DMS79 treated with DMSO at 0.1 percent for 48 hours (cell line): ENCODE data around the gene P2RX2.

Experiments
- DNase-seq: peaks from one replicate; lab custom pipeline; 2025; lab: John Stamatoyannopoulos, UW

Gene P2RX2

DNA sequence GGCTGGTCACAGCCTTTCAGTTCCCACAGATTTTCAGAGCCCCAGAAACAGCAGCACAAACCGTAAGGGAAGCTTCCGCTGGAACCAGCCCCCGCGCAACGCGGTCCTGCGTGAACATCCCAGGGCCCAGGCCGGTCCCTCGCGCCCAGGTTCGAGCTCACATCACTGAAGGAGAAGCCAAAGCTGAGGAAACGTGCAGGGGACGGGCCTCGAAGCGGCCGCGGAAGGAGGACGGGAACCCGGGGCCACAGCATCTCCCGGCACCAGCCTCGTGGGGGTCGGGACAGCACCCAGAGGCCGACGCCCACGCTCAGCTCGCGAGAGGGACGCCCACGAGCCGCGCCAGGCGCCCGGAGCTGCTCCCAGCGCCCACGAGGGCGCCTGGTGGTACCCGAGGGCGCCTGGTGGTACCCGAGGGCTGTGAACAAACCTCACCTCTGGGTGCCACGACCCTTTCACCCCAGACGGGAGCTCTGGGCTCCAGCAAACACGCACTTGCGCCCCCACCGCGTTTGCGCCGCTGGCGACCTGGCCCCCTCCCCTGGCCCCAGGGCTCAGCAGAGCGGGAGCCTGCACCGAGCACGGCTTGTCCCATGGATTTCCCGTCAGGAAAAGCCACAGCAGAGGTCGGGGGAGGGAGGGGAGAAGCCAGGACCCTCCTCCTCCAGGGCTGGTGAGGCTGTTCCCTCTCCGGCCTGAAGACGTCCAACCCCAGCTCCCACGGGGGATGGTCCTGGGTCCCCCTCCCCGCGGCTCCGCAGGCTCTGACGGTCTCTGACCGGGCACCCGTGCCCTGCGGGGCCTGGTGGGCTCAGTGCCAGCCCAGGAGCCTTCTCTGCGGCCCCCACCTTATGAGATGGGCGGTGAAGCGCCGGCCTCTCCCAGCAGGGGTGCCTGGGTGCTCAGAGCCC lies 15.1 kb upstream of the P2RX2 start:
- no peak for DNase-seq

DNA sequence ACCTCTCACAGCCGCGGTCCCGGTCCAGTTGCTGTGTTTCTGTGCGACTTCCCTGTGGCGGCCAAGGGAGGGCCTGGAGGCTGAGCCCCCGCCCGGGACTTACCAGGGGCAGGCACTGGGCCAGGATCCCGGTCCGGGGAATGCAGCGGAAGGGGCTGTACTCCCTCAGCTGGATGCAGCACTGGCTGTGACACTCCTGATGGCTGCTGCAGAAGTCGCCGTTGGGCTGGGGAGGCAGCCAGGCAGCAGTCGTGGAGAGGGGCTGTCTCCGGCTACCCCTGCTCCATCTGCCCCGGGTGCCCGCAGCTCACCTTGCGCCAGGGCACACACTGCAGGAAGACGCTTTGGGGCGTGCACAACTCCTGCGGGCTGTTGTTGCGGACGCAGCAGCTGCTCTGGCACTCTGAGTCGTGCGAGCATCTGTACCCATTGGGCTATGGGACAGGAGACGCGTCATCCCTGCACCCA lies 14.4 kb upstream of the P2RX2 start:
- no peak for DNase-seq

DNA sequence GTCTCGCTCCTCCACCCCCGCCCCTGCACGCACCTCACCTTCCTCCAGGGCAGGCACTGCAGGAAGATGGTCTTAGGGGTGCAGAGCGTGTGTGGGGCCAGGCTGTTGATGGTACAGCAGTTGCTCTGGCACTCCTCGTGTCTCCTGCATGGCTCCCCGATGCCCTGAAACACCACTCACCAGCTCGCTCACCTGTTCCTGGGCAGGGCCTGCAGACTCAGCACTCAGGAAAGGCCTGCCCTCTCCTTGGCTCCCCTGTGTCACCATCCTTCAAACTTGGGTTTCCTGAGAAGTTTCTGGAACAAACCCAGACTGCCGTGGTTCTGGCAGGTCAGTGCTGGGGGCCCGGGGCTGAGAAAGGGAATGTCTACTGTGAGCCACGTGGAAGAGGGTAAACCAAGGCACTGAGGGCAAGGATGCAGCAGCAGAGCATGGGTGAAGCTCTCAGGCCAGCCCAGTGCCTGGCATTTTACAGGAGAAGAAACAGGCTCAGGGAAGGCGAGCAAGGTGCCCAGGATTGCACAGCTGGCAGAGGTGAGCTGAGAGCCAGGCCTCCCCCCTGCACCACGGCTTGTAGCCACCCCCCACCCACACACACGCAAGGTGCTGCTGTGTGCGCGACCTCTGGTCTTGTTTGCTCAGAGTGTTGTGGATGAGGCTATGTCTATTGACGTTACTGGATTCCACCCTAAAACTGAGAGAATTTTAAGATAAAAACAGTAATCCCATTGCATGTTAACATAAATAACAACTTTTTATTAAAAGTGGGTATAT lies 13.7 kb upstream of the P2RX2 start:
- DNase-seq: no peak

DNA sequence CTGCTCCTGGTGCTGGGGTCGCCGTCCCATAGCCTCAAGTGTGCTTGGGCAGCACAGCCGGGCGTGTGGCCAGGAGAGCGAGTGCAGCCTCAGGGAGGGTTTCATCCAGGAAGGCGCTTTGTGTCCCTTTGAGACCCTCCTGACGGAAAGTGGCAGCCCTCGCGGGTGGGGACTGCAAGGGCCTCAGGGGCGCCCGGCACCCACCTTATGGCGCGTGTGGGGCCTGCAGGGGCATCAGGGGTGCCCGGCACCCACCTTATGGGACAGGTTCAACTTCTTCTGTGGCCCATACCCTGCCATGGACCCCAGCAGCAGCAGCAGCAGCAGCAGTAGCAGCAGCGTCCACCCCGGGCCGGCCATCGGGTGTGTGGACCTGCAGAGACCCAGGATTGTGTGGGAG lies 12.7 kb upstream of the P2RX2 start:
- DNase-seq: no peak

DNA sequence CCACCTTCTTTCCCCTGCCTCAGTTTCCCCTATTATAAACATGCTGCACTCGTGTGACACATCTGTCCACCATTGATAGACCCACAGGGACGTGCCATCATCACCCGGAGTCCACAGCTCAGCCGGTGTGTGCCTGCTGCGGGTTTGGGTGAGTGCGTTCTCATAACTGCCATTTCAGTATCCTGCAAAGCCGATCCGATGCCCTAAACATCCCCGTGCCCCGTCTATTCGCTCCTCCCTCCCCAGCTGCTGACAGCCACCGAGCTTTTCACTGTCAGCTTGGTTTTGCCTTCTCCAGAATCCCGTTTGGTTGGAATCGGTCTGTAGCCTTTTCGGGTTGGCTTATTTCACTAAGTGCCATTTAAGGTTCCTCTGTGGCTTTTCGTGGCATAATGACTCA lies 12.1 kb upstream of the P2RX2 start:
- DNase-seq: no peak

DNA sequence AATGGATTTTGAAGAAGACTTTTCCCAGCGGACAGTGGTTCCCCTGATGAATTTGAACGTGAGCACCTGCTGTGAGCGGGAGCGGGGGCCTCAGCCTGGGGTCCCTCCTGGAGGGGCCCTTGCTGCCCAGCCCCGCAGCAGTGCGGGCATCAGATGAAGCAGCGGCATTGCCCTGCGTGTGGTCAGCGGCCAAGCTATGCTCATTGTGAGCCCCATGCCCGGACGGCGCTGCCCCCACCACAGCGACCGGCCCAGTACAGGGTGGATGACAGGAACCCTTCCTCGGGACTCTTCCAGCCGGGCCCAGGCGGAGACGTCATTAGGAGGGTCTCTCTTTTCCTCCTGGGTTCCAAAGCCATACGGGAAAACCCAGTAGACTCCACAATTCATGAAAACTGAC lies 11.6 kb upstream of the P2RX2 start:
- no peak for DNase-seq

DNA sequence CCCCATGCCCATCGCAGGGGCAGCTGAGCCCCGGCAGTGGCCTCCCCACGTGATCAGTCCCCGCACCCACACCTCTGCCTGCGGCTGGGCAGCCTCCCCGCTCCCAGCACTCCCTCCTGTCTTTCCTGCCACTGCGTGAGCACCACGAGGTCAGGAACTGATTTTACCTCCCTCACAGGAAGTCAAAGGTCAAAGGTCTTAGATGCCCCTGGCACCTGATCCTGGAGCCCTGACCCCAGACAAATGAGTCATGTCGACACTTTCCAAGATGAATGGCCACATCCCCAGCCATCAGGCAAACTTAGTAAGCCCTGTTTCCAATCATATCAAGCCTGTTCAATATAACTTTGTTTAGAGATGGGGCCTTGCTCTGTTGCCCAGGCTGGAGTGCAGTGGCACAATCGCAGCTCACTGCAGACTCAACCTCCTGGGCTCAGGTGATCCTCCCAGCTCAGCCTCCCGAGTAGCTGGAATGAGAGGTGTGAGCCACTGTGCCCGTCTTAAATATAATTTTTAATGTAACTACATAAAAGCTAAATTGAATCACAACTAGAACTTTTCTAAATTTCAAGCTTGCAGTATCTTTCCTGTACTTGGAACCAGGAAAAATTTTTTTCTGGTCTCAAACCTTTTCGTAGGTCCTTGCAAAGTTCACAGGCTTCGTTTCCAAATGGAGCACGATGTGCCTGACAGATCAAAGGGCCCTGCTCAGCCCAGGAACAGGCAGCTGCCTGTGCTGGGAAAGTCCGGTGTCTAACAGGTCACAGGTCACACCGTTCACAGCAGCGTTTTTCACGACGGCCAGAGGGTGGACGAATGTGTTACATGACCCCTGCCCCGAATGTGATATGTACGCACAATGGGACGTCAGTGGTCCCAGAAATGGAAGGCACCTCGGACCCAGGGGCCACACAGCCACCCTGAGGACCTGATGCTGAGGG lies 10.1 kb upstream of the P2RX2 start:
- DNase-seq: no peak

DNA sequence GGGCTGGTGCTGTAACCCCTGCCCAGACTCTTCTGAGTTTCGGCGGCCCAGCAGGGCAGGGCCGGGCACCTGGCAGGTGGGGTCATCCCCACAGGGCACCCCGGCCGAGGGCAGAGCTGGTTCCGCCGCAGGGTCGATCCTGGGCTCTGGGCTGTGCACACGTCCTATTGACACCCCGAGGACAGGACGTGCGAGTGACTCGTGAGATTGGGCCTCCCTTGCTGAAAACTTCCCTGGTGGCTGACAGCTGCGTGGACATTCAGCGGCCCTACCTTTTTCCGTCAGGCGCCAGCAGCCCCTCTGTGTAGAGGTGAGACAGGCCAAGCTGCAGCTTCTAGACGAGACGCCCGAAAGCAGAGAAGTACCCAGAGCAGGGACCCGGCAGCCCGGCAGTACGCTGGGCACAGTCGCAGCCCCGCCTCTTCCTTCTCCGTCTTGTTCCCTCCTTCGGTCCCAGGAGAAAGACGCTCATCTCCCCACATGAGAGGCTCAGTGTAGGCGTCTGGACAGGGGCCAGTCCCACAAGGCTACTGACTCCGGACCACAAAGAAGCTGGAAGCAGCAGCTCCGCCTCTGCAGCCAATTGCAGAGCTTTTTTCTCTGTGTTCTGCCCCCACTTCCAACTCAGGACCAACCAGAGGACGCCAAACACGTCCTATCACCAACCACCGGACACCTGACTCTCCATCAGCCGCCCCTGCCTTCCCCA lies 8.4 kb upstream of the P2RX2 start, which contains the start of gene LRCOL1:
Gene LRCOL1, minus strand, starts transcription at position 532 of the 709 bp plus-strand sequence. CDS start 4,331 bp downstream, outside the sequence.
- DNase-seq: peak; percentile 92

DNA sequence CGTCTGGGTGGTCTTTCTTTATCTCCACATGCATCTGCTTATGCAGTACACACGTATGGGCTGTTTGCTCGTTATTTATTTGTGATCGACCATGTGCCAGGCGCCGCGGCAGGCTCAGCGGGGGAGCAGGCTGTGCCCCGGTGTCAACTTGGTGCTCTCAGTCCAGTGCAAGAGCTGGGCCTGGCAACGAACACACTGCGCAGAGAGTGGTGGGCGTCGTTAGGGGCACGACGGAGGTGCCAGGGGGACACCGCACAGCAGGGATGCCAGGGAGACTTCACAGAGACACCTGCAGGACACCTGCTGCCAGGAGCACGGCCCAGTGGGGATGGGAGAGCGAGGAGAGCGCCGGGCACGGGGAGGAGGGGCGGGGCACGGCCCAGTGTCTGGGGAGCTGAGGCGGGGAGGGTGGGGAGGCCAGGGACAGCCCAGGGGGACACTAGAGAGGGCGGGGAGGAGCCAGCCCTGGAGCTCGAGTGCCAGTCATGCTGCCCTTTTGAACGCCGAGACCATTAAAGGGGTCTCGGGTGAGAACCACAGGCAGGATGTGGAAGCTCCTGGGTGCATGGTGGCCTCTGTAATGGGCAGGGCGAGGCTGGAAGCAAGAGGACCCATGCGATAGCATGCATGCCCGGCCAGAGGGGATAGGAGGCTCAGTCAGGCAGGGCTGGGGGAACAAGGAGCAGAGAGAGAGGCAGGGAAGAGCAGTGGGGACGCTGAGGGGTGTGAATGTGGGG lies 7.5 kb upstream of the P2RX2 start:
- peak; percentile 62 for DNase-seq

DNA sequence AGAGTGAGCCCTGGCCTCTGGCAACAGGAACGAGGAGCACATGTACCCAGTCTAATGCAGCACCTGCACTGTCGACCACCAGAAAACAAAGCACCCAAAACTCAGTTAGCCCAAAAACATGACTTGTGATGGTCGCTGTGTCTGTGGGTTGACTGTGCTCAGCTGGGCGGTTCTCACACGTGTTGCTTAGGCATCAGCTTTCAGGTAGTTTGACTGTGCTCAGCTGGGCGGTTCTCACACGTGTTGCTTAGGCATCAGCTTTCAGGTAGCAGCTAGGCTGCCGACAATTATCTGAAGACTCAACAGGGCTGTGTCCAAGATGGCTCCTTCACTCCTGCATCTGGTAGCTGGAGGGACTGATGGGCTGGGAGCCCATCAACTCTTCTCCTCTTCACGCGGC lies 7.0 kb upstream of the P2RX2 start:
- no peak for DNase-seq

DNA sequence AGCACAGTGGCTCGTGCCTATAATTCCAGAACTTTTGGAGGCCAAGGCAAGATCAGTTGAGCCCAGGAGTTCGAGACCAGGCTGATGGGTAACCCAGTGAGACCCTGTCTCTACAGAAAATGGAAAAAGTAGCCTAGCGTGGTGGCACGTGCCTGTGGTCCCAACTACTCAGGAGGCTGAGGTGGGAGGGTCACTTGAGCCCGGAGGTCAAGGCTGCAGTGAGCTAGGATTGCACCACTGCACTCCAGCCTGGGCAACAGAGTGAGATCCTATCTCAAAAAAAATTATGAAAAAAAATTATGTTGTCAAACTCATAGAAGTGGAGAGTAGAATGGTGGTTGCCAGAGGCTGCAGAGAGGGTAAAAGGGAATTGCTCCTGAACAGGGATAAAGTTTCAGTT lies 4.5 kb upstream of the P2RX2 start:
- DNase-seq: no peak

DNA sequence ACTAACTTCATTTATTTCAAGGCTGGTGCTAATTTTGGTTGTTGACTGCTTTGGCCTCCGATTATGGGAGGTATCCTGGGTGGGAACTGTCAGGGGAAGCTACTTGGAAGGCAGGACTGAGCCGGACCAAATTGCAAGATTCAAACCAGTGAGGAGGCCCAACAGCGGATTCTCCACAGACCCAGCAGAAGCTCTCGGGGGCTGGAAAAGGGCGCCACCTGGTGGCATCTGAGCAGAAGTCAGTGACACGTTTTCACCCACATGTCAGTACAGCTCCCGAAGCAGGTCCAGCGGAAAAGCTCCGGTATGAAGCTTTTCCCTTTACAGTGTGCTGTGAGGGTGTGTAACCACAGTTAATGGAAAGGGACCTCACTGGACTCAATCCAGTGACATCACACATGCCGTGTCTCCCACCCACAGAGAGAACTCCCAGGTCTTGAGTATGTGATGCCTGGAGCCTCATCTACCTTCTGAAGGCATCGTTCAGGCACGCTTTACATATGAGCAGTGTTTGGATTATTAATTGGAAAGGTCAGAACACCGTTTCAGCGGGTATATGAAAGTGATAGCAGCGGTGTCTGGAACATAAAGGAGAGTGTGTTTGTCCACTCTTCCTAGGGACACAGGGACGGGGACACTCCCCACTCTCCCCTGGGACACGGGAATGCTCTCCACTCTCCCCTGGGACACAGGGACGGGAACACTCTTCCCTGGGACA lies 3.6 kb upstream of the P2RX2 start:
- peak; percentile 64 for DNase-seq

DNA sequence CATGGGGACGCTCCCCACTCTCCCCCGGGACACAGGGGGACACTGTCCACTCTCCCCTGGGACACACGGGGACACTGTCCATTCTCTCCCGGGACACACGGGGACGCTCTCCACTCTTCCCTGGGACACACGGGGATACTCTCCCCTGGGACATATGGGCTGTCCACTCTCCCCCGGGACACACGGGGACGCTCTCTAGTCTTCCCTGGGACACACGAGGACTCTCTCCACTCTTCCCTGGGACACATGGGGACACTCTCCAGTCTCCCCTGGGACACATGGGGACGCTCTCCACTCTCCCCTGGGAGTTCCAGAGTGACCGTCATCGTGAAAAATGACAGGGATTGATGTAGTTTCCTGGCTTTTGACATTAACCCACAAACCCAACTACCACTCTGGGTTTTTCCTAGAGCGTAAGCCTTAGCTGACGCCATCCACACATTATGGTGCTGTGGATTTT lies 3.0 kb upstream of the P2RX2 start:
- DNase-seq: no peak

DNA sequence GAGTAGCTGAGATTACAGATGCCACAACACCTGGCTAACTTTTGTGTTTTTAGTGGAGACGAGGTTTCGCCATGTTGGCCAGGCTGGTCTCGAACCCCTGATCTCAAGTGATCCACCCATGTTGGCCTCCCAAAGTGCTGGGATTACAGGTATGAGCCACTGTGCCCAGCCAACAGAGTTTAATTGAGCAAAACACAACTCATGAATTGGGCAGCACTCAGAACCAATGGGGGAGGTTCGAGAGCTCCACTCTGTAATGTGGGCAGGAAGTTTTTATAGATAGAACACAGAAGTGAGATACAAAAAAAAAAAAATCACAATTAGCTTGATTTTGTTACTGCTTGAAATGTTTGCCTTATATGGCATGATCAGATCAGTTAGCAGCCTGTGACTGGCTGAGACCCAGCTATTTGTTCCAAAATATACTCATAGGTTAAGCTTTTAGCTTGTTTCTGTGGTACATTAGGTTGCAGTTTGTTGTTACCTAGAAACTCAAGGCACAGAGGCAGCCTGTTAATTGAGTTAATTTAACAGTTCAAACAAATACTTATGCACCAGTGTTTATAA lies 1.4 kb upstream of the P2RX2 start:
- no peak for DNase-seq

DNA sequence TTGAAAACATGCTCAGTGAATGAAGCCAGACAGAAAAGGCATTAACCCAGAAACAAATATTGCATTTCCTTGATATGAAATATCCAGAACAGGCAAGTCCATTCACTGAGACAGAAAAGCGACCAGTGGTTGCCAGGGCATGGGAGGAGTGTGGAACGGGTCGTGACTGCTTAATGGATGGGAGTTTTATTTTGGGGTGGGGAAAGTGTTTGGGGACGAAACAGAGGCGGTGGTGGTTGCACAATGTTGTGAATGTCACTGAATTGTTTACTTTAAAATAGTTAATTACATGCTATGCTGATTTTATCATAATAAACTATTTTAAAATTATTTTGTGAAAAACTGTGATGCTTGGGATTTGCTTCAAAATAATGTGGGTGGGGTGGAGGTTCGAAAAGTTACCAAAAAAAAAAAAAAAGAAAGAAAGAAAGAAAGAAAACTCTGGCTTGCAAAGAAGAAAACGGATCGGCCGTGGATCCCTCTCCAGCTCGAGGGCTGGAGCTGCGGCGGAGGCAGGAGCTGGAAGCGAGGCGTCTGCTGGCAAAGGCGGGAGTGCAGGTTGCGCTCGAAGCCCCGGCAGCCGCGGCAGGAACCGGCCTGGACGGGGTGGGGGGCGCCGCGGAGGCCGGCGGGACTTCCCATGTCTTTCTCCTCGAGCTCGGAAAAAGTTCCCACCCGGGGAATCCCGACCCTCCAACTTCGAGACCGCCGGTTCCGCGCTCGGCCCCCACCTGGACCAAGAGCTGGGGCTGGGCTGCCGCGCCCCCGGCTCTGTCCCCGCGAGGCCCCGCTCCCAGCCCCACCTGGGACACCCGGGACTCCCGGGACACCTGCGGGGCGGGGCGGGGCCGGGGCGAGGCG lies 524 bp upstream of the P2RX2 start:
- DNase-seq: no peak

DNA sequence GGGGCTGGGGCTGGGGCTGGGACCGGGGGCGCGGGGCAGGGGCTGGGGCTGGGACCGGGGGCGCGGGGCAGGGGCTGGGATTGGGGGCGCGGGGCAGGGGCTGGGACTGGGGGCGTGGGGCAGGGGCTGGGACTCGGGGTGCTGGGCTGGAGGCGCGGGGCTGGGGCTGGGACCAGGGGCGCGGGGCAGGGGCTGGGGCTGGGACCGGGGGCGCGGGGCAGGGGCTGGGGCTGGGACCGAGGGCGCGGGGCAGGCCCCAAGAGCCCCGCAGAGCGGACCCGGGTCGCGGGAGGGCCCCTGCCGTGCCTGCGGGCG lies 452 bp downstream of the P2RX2 start:
- no peak for DNase-seq

DNA sequence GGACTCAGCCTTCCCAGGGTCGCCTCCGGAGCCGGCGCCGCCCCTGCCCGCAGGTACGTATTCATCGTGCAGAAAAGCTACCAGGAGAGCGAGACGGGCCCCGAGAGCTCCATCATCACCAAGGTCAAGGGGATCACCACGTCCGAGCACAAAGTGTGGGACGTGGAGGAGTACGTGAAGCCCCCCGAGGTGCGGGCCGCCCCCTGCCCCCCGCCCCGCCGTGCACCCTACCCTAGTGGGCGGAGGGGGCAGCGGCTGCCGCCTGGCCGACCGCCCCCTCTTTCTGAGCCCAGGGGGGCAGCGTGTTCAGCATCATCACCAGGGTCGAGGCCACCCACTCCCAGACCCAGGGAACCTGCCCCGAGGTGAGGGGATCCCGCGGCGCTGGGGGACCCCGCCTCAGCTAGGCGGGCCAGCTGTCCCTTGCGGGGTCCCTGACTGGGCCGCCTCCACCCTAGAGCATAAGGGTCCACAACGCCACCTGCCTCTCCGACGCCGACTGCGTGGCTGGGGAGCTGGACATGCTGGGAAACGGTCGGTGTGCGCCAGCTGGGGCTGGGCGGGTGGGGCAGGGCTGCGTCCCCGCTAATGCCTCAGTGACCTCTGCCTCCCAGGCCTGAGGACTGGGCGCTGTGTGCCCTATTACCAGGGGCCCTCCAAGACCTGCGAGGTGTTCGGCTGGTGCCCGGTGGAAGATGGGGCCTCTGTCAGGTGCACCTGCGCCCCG lies 973 bp downstream of the P2RX2 start:
- DNase-seq: no peak
